Upper lobe of right lung (tissue), 1 donor: ENCODE data around the gene PMM1. TPM values are rescaled to one million over a fixed set of nuclear protein-coding genes. Genes with fewer than 3 reads are reported as not detected.
"Not testable (repeated sequence)": the region's sequence is repeated elsewhere in the genome, so short reads cannot be mapped to it uniquely, and the experiment has no call there.

Experiments
- ATAC-seq: fragments of 200-7000 bp; cut with Tn5 transposase; one replicate; pipeline ENCODE4 v1.9.1; 2020; ENCODE audit warnings: mild to moderate bottlenecking, moderate library complexity
- DNase-seq: peaks from one replicate; pipeline ENCODE4 v3.0.0-alpha.2; 2020
- H3K27ac ChIP-seq: fragments of 200-600 bp; one replicate; pipeline ENCODE4 v1.8.0; 2022
- H3K27me3 ChIP-seq: fragments of 200-600 bp; one replicate; pipeline ENCODE4 v1.8.0; 2022; ENCODE audit warnings: mild to moderate bottlenecking
- H3K36me3 ChIP-seq: fragments of 200-600 bp; one replicate; pipeline ENCODE4 v1.8.0; 2022
- H3K4me1 ChIP-seq: fragments of 200-600 bp; one replicate; pipeline ENCODE4 v1.8.0; 2022
- H3K4me3 ChIP-seq: fragments of 200-600 bp; one replicate; pipeline ENCODE4 v1.8.0; 2022; ENCODE audit warnings: mild to moderate bottlenecking
- H3K9me3 ChIP-seq: fragments of 200-600 bp; one replicate; pipeline ENCODE4 v1.8.0; 2022
- CTCF ChIP-seq: fragments of 200-600 bp; IDR thresholded peaks from one replicate; pipeline ENCODE4 v1.8.0; 2022; ENCODE audit warnings: antibody characterized with exemption
- intact Hi-C: fragments of 100-400 bp; cut with DNase I; formaldehyde crosslinking; loops from one replicate; pipeline ENCODE4 v1.11.0; 2022
- long read RNA-seq: library from polyadenylated mRNA; unstranded; transcript quantifications from one replicate; pipeline ENCODE4 v2.0.0, GENCODE V29; 2021
- total RNA-seq: library from RNA; stranded (reverse); fragmentation: NEBNext Ultra II Directional; extraction: Animal tissue kit (Norgen Biotek cat#: 25700); gene quantifications from one replicate; pipeline ENCODE4 v1.2.1, GENCODE V29; 2021
- donor health status: DM: no; HTN: yes; CAD: no; lungs with severe emphysema.

The PMM1 gene
- total RNA-seq = 44.4 TPM
- long read RNA-seq, transcript PMM1-201 (8 exons, 1,298 nt) = major isoform, 32 of 47 reads
- long read RNA-seq, partial matches to known transcripts = 7 of 47 reads
- long read RNA-seq, other reads (novel, unspliced or antisense) = 5 of 47 reads

DNA sequence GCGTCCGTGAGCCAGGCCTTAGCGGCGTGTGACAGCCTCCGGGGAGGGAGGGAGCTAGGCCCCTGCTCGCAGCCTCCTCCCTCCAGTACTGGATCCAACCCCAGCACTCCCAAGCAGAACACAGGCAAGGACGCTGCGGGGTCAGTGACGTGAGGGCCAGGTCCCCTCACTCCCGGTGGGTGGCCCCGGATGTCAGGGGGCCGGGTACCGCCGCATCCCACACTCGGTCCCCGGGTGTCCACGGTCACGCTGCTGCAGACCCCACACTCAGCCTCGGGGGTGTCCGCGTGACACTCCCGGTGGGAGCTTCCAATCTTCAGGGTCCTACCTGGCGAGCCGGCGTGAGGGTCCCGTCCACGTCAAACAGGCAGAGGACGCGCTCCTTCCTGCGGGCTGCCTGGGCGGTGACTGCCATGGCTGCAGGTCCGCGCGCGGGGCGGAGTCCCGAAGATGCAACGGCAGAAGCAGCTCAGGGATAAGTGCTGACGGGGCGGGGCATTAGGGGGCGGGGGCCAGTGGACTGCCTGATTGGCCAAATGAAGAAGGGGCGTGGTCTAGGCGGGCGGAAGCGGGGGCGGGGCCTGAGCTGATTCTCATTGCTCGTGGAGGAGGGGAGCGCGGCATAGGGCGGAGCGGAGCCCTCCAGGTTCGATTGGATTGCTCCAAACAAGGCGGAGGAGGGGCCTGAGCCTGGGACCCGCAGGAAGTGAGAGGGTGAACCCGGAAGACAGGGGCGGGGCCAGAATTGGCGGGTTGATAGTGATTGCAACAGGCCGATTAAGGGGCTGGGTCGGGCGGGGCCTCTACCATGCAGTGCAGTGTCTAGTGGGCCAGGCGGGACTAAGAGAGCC lies at the start of gene PMM1:
TSS of gene PMM1 (minus strand) at position 450 of the 851 bp plus-strand sequence. CDS start at position 415, 35 bp downstream.
- no peaks in the 10 kb centered on the region for H3K9me3 ChIP-seq
- H3K27ac ChIP-seq = peak within 1 kb of the TSS; percentile 86
- intact Hi-C loops = loop anchor here (10.0 kb wide), 1 partner anchor 185 kb away; no protein-coding TSS in a partner anchor
- DNase-seq = peak; percentile 100
- ATAC-seq = peak; percentile 98
- peaks cover 15% of the 10 kb centered on the region for H3K4me1 ChIP-seq
- TF ChIP-seq CTCF = no peak
- no peaks in the 10 kb centered on the region for H3K27me3 ChIP-seq
- H3K36me3 ChIP-seq = peaks cover 2% of the 10 kb centered on the region
- H3K4me3 ChIP-seq = peak within 1 kb of the TSS; percentile 99

DNA sequence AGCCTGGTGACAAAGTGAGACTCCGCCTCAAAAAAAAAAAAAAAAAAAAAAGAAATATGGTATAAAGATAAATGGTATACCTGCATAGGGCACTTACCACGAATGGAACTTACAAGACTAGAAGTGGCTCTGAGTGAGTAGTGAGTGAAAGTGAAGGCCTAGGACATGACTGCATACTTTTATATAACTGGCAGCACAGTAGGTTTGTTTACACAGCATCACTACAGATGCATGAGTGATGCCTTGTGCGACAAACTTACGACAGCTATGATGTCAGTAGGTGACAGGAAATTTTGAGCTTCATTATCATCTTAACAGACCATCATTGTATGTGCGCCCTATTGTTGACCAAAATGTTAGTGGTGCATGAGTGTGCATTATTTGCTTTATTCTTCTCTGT lies 49.1 kb upstream of the PMM1 start:
- ATAC-seq (peak; percentile 58), DNase-seq (no peak)
- TF ChIP-seq CTCF = no peak
- Histone ChIP-seq H3K36me3 (peaks cover 99% of the 10 kb centered on the region), H3K4me1 (no peaks in the 10 kb centered on the region), H3K27me3 (no peaks in the 10 kb centered on the region), H3K9me3 (no peaks in the 10 kb centered on the region), H3K4me3 (no peak overlapping the region), H3K27ac (peak overlapping the region; percentile 51)
- intact Hi-C loops = no loop called here

DNA sequence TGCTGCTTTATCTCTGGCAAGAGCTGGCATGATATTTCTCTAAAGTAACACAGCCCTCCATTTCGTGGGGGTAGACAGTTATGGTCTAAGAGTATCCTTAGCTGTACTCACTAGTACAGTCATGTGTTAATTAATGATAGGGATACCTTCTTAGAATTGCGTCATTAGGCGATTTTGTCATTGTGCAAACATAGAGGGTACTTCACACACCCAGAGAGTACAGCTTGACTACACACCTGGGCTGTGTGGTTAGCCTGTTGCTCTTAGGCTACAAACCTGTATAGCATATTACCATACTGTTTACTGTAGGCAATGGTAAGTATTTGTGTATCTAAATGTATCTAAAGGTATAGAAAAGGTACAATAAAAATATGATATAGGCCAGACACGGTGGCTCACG lies 48.5 kb upstream of the PMM1 start:
- Histone ChIP-seq H3K9me3 (no peaks in the 10 kb centered on the region), H3K27ac (peak overlapping the region; percentile 51), H3K36me3 (peaks cover 100% of the 10 kb centered on the region), H3K4me3 (no peak overlapping the region), H3K4me1 (no peaks in the 10 kb centered on the region), H3K27me3 (no peaks in the 10 kb centered on the region)
- intact Hi-C loops = no loop called here
- peak; percentile 93 for ATAC-seq
- no peak for TF ChIP-seq CTCF
- DNase-seq = no peak

DNA sequence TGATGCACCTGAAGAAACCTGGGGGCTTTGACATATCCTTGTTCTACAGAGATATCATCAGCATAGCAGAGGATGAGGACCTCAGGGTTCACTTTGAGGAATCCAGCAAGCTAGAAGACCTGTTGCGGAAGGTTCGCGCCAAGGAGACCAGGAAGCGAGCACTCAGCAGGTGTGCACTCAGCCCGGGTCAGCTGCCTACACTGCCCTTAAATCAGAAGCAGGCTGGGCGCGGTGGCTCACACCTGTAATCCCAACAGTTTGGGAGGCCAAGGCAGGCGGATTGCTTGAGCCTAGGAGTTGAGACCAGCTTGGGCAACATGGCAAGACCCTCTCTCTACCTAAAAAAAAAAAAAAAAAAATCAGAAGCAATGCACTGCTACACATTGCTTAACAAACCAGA lies 48.0 kb upstream of the PMM1 start:
- H3K27me3 ChIP-seq, intact Hi-C loops, H3K4me1 ChIP-seq, H3K4me3 ChIP-seq, H3K9me3 ChIP-seq: not testable (repeated sequence)
- peak; percentile 65 for ATAC-seq
- peak overlapping the region; percentile 33 for H3K27ac ChIP-seq
- H3K36me3 ChIP-seq = peaks cover 100% of the 10 kb centered on the region
- DNase-seq = peak; percentile 69

DNA sequence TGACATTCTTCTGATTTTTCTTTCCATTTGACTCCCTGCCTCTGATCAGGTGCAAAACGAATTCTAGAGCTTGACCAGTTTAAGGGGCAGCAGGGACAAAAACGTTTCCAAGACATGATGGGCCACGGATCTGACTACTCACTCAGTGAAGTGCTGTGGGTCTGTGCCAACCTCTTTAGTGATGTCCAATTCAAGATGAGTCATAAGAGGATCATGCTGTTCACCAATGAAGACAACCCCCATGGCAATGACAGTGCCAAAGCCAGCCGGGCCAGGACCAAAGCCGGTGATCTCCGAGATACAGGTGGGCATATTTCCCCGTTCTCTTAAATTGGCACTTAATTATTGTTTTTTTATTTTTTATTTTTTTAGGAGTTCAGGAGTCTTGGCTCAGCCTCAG lies 46.8 kb upstream of the PMM1 start:
- ATAC-seq (no peak), DNase-seq (no peak)
- Histone ChIP-seq H3K27ac (no peak overlapping the region), H3K4me3 (no peak overlapping the region), H3K4me1 (no peaks in the 10 kb centered on the region), H3K27me3 (no peaks in the 10 kb centered on the region), H3K36me3 (peaks cover 93% of the 10 kb centered on the region), H3K9me3 (no peaks in the 10 kb centered on the region)
- TF ChIP-seq CTCF = no peak
- intact Hi-C loops = no loop called here

DNA sequence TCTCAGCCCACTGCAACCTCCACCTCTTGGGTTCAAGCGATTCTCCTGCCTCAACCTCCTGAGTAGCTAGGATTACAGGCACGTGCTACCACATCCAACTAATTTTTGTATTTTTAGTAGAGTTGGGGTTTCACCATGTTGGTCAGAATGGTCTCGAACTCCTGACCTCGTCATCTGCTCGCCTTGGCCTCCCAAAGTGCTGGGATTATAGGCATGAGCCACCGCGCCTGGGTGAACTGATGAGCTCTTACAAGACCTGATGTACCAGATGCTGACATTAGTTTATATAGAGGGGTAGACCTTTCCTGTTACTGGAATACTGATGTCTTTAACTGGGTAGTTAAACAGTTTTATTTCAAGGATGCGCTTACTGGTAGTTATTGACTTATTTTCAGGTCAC lies 45.0 kb upstream of the PMM1 start:
- ATAC-seq, intact Hi-C loops, H3K4me1 ChIP-seq, H3K4me3 ChIP-seq, H3K27me3 ChIP-seq, DNase-seq, H3K27ac ChIP-seq, H3K9me3 ChIP-seq: not testable (repeated sequence)
- peaks cover 80% of the 10 kb centered on the region for H3K36me3 ChIP-seq

- DNase-seq, H3K9me3 ChIP-seq, intact Hi-C loops, H3K27me3 ChIP-seq, H3K4me1 ChIP-seq, ATAC-seq, H3K27ac ChIP-seq, H3K4me3 ChIP-seq: not testable (repeated sequence)
- H3K36me3 ChIP-seq = peaks cover 80% of the 10 kb centered on the region
Observed at GRCh38 chr22:41631615-41632014, 42.0 kb upstream of the PMM1 start.

DNA sequence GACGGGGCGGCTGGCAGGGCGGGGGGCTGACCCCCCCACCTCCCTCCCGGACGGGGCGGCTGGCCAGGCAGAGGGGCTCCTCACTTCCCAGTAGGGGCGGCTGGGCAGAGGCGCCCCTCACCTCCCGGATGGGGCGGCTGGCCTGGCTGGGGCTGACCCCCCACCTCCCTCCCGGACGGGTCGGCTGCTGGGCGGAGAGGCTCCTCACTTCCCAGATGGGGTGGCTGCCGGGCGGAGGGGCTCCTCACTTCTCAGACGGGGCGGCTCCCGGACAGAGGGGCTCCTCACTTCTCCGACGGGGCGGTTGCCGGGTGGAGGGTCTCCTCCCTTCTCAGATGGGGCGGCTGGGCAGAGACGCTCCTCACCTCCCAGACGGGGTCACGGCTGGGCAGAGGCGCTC lies 41.5 kb upstream of the PMM1 start:
- DNase-seq, H3K9me3 ChIP-seq, H3K4me1 ChIP-seq, intact Hi-C loops, H3K27me3 ChIP-seq, ATAC-seq, H3K4me3 ChIP-seq, H3K27ac ChIP-seq: not testable (repeated sequence)
- peaks cover 80% of the 10 kb centered on the region for H3K36me3 ChIP-seq
